Dedifferentiated amniotic fluid mesenchymal stem cell (primary cell): ENCODE results near the gene SNRNP27.
"Not testable (repeated sequence)": the region's sequence is repeated elsewhere in the genome, so short reads cannot be mapped to it uniquely, and the experiment has no call there.

Source experiments
- DNase-seq: peaks from one replicate; pipeline ENCODE4 v3.0.0-alpha.2; 2016; ENCODE audit errors: extremely low spot score

The SNRNP27 gene

GRCh38 chr2:69946351-69947324, 52.9 kb downstream of the SNRNP27 start:
- DNase-seq = no peak

DNA sequence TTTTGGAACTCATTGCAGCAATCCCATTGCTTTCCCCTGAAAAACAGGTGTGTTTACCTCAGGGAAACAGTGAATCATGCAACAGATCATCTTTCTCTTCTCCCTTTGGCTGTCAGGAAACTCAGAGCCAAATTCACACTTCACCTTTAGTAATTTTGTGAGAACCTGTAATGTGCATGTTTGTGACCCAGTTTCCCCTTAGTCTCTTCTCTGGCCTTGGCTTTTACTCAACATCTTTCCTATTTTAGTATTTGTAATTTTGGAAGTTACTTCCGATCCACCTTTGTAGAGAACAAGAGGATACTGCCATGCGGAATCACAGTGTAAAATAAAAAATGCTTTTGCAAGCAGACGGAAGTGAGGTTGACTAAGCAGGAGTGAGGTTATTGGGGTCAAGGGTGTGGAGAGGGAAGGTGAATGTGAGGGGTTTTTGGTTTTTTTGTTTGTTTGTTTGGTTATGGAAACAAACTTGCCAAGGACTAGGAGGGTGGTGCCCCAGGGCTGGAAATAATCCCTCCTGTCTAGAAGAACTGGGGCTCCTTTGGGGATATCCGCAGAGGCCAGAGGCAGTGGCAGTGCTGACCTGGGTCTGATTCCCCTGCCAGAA, 53.7 kb downstream of the SNRNP27 start:
- no peak for DNase-seq

GRCh38 chr2:69948032-69948962, 54.5 kb downstream of the SNRNP27 start:
- DNase-seq = no peak

- no peak for DNase-seq
These were observed 55.3 kb downstream of the SNRNP27 start for GRCh38 chr2:69948963-69949645.

DNA sequence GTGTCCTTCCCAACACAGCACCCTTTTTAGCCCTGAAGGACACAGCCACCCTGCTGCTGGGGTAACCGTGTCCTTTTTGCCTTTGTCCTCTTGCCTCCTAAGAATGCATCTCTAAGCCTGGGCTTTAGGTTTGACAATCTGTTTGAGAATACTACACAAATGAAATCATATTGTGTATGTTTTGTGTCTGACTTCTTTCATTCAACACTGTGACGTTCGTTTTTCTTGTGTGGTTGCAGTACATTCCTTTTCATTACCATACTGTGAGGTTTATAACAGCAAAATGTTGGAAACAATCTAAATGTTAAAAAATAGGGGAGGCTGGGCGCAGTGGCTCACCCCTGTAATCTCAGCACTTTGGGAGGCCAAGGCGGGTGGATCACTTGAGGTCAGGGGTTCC, 56.5 kb downstream of the SNRNP27 start:
- no peak for DNase-seq

GRCh38 chr2:69950671-69951070, 56.9 kb downstream of the SNRNP27 start:
- not testable (repeated sequence) for DNase-seq

DNA sequence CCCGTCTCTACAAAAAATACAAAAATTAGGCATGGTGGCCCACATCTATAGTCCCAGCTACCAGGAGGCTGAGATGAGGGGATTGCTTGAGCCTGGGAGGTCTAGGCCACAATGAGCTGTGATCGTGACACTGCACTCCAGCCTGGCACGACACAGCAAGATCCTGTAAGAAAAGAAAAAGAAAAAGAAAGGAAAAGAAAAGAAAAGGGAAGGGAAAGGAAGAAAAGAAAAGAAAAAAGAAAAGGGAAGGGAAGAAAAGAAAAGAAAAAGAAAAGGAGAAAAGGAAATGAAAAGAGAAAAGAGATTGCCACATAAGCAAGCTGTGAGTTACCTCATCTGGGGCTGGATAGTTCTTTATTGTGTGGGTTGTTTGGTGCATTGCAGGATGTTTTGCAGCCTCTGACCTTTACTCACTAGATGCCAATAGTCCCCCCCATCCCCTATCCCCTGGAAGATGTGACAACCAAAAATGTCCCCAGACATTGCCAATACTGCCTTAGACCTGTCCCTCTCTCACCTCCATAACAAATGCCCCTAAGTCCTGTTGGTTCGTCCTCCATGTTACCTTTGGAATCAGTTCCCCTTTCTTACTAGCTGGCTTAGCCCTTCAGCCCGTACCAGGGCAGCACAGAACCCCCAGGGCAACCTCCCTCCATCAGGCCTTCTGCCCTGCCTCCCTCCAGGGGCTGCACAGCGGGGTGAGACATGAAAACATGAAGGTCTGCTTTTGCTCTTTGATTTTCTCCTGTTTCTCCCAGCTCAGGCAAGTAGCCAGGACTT, 58.8 kb downstream of the SNRNP27 start:
- DNase-seq = no peak

DNA sequence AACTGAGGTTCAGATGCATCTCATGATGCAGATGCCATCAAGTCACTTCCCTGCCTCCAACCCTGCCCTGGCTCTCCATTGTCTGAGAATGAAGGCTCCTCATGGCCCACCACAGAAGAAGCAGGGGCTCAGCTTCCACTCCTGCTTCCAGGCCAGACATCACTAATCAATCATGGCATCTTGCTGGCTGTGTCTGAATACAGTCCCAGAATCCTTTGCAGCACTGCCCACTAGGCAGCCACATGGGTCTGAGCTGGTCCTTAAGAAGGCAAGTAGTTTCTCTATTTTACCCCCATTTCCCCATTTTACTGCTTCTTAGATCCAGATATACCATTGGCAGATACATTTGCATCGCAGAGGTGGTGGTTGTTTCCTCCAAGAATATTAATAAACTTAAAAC, 60.3 kb downstream of the SNRNP27 start:
- DNase-seq = no peak
